Measurements from ENCODE around the gene SLC25A12. TPM values are rescaled to one million over a fixed set of nuclear protein-coding genes. Genes with fewer than 3 reads are reported as not detected.

SLC25A12 gene
- total and polyA plus RNA-seq, 9 donors, result 15.6 to 34.1 (median 21.6) TPM

DNA sequence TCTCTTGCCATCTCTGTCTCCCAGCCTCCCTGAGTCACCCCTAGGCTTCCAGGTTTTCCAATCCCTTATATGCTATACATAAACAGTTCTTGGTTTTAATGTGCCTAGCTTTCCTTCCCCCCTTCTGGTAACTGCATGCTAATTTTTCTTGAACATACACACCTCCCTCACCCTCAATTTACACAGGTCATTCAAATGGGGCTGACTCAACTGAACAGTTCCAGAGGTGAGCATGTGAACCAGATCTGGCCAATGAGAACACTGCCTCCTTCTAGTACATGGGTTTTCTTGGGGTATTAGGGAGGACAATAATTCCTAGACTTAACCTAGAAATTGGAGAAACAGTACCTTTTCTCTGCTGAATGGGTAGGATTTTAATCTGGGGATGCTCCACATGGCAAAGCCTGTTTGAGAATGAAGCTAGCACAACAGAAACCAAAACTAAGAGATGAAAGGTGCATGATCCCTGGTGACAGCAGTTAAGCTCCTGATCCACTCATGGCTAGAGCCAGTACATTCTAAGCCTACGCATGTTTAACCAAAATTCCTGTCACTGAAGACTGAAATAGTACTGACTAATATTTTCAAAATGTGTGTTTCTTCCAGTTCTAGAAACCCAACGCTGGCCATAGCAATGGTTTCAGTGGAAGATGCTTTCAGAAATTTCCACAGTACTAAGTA, 11.8 kb downstream of the SLC25A12 start:
- H3K36me3 ChIP-seq, result no peaks in the 10 kb centered on the region
- DNase-seq, result no peak
- H3K27ac ChIP-seq, result no peak overlapping the region
- TF ChIP-seq, protein P1, sequence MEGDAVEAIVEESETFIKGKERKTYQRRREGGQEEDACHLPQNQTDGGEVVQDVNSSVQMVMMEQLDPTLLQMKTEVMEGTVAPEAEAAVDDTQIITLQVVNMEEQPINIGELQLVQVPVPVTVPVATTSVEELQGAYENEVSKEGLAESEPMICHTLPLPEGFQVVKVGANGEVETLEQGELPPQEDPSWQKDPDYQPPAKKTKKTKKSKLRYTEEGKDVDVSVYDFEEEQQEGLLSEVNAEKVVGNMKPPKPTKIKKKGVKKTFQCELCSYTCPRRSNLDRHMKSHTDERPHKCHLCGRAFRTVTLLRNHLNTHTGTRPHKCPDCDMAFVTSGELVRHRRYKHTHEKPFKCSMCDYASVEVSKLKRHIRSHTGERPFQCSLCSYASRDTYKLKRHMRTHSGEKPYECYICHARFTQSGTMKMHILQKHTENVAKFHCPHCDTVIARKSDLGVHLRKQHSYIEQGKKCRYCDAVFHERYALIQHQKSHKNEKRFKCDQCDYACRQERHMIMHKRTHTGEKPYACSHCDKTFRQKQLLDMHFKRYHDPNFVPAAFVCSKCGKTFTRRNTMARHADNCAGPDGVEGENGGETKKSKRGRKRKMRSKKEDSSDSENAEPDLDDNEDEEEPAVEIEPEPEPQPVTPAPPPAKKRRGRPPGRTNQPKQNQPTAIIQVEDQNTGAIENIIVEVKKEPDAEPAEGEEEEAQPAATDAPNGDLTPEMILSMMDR (IDR thresholded peaks at IDR 0.05), result no peak
- TF ChIP-seq POLR2A (IDR thresholded peaks at IDR 0.05) (no peak), EP300 (IDR thresholded peaks at IDR 0.05) (no peak)
- no peaks in the 10 kb centered on the region for H3K27me3 ChIP-seq
- no peak overlapping the region for H3K4me3 ChIP-seq
- peaks cover 5% of the 10 kb centered on the region for H3K4me1 ChIP-seq (ENCODE audit: insufficient read depth)
- intact Hi-C loops (cut with DNase I), result no loop called here
- no peaks in the 10 kb centered on the region for H3K9me3 ChIP-seq
- 85 to 93% (median 91%) methylated on average over 2 of the region's 2 CpGs for WGBS, 3 donors

- no peaks in the 10 kb centered on the region for H3K27me3 ChIP-seq
- no peaks in the 10 kb centered on the region for H3K9me3 ChIP-seq
- H3K4me3 ChIP-seq, result no peak overlapping the region
- H3K4me1 ChIP-seq (ENCODE audit: insufficient read depth), result peaks cover 5% of the 10 kb centered on the region
- no peak for DNase-seq
- 92 to 93% (median 93%) methylated on average over 3 of the region's 3 CpGs for WGBS, 3 donors
- intact Hi-C loops (cut with DNase I), result no loop called here
- H3K36me3 ChIP-seq, result no peaks in the 10 kb centered on the region
- no peak overlapping the region for H3K27ac ChIP-seq
- TF ChIP-seq POLR2A (IDR thresholded peaks at IDR 0.05) (no peak), EP300 (IDR thresholded peaks at IDR 0.05) (no peak)
- TF ChIP-seq, protein P1 (IDR thresholded peaks at IDR 0.05), result no peak
These were observed 13.3 kb downstream of the SLC25A12 start for GRCh38 chr2:171880774-171881173.

GRCh38 chr2:171879865-171880264, 14.2 kb downstream of the SLC25A12 start:
- no peaks in the 10 kb centered on the region for H3K36me3 ChIP-seq
- 9 to 37% (median 19%) methylated on average over 1 of the region's 1 CpG for WGBS, 3 donors
- no peak for DNase-seq
- no peaks in the 10 kb centered on the region for H3K27me3 ChIP-seq
- no peaks in the 10 kb centered on the region for H3K9me3 ChIP-seq
- TF ChIP-seq POLR2A (IDR thresholded peaks at IDR 0.05), result no peak
- TF ChIP-seq, protein P1 (IDR thresholded peaks at IDR 0.05), result no peak
- no peak for TF ChIP-seq EP300 (IDR thresholded peaks at IDR 0.05)
- intact Hi-C loops (cut with DNase I), result no loop called here
- no peak overlapping the region for H3K4me3 ChIP-seq
- peak overlapping the region in 1 of 2 donors; percentile 24 for H3K27ac ChIP-seq
- peaks cover 5% of the 10 kb centered on the region for H3K4me1 ChIP-seq (ENCODE audit: insufficient read depth)

DNA sequence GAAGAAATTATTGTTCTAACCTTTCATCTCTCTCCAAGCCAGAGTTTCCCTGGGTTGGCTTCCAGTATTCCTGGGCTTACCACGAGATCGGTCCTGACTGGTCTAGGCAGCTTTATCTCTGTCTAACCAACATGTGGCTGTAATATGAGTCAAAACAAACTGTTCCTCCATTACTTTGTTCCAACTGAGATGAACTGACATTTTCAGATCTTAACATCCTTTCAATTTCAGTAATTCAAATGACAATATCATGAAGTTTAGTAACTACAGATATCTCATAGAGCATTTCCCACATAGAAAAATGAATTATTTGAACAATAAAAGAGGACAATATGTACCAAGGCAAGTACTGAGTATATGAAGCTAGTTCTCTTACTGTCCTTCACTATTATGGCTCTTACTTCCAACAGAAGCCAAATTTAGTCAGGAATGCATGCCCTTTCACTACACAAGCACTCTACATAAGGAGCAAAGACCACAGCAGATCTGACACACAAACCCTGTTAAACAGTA, 15.5 kb downstream of the SLC25A12 start:
- Histone ChIP-seq H3K4me3 (no peak overlapping the region), H3K27me3 (no peaks in the 10 kb centered on the region), H3K36me3 (no peaks in the 10 kb centered on the region), H3K9me3 (no peaks in the 10 kb centered on the region), H3K27ac (peak overlapping the region in 1 of 2 donors; percentile 72), H3K4me1 (ENCODE audit: insufficient read depth) (peaks cover 5% of the 10 kb centered on the region)
- peak in 3 of 5 donors; percentile 44 to 60 (median 58) for DNase-seq
- 1 to 10% (median 2%) methylated on average over 2 of the region's 2 CpGs for WGBS, 3 donors
- intact Hi-C loops (cut with DNase I), result no loop called here
- no peak for TF ChIP-seq POLR2A (IDR thresholded peaks at IDR 0.05)
- TF ChIP-seq, protein P1 (IDR thresholded peaks at IDR 0.05), result no peak
- TF ChIP-seq EP300 (IDR thresholded peaks at IDR 0.05), result no peak

Measured in ovary (tissue), 9 donors.